Kidney (tissue), 14 donors: ENCODE results near the gene ATP8A2. TPM values are rescaled to one million over a fixed set of nuclear protein-coding genes. Genes with fewer than 3 reads are reported as not detected.
A peak's percentile ranks its signal among the peaks of the same experiment; 100 is the strongest.

Source experiments
- DNase-seq, 5 donors: peaks; one replicate each; pipeline ENCODE4 v3.0.0-alpha.2; 2013 to 2020
- FAIRE-seq: peaks from 2 replicates; lab custom pipeline; 2012; peaks lifted over from hg19 to GRCh38; lab: Jason Lieb, UNC
- H3K27ac ChIP-seq, 2 donors: one replicate each; pipeline ENCODE4 v1.7.0; 2013; ENCODE audit warnings: low read depth in 2 of 2, low read length in 2 of 2, inconsistent platforms in 1 of 2
- H3K27me3 ChIP-seq: one replicate; pipeline ENCODE4 v1.7.1; 2013; ENCODE audit warnings: low read length, inconsistent platforms; ENCODE audit not compliant: control insufficient read depth, insufficient read depth
- H3K36me3 ChIP-seq, 3 donors: one replicate each; pipeline versions ENCODE4 v1.7.0 to v1.7.1; 2013; ENCODE audit warnings: low read length in 3 of 3, control low read depth in 1 of 3, inconsistent platforms in 1 of 3; ENCODE audit not compliant: insufficient read depth in 3 of 3, control insufficient read depth in 2 of 3
- H3K4me1 ChIP-seq, 3 donors: one replicate each; pipeline versions ENCODE4 v1.7.0 to v1.7.1; 2013; ENCODE audit warnings: low read length in 3 of 3, inconsistent platforms in 1 of 3, low read depth in 1 of 3; ENCODE audit not compliant: control insufficient read depth in 2 of 3, insufficient read depth in 2 of 3
- H3K4me3 ChIP-seq, 3 donors: one replicate each; pipeline versions ENCODE4 v1.7.0 to v1.8.1; 2013; ENCODE audit warnings: low read length in 3 of 3, control low read depth in 1 of 3, inconsistent platforms in 1 of 3
- H3K9ac ChIP-seq, 3 donors: one replicate each; pipeline versions ENCODE4 v1.7.0 to v1.7.1; 2013; ENCODE audit warnings: low read length in 3 of 3, control low read depth in 1 of 3, inconsistent platforms in 1 of 3
- H3K9me3 ChIP-seq, 3 donors: one replicate each; pipeline versions ENCODE4 v1.7.0 to v1.7.1; 2013; ENCODE audit warnings: low read length in 3 of 3, control low read depth in 1 of 3, inconsistent platforms in 1 of 3; ENCODE audit not compliant: control insufficient read depth in 2 of 3, insufficient read depth in 1 of 3
- CTCF ChIP-seq: IDR thresholded peaks from 3 replicates; pipeline ENCODE4 v1.5.1; 2012; ENCODE audit warnings: mild to moderate bottlenecking, moderate library complexity, borderline replicate concordance; ENCODE audit not compliant: insufficient read depth; ENCODE audit errors: extremely low read depth
- intact Hi-C: fragments of 100-400 bp; cut with DNase I; formaldehyde crosslinking; loops from one replicate; pipeline ENCODE4 v1.11.1; 2022
- polyA plus RNA-seq: library from polyadenylated mRNA; stranded (reverse); fragments of 350-450 nt; fragmentation: Illumina TruSeq; extraction: RNeasy Lipid Tissue Mini Kit (QIAGEN cat#74804); gene quantifications from one replicate; pipeline ENCODE4 v1.2.3, GENCODE V29; 2014; ENCODE audit warnings: low read depth, low replicate concordance; ENCODE audit not compliant: insufficient read depth
- total RNA-seq: library from RNA; stranded (reverse); fragmentation: NEBNext Ultra II Directional; extraction: Animal tissue kit (Norgen Biotek cat#: 25700); gene quantifications from one replicate; pipeline ENCODE4 v1.2.1, GENCODE V29; 2021
- donor health status: control.
- donor health status: control.
- donor health status: control.
- donor health status: control.
- donor health status: control.
- donor health status: DM: yes; HTN: yes; CAD: no.
- donor health status: Normal renal cell carcinoma (clear cell type).

Gene ATP8A2
- total and polyA plus RNA-seq, 2 donors from 2014 or later, result 0.50 to 0.73 TPM

GRCh38 chr13:25330541-25330940 is 41.2 kb upstream of the ATP8A2 start:
- Histone ChIP-seq H3K27me3 (no peaks in the 10 kb centered on the region), H3K9ac (no peak overlapping the region), H3K9me3 (no peaks in the 10 kb centered on the region), H3K27ac (no peak overlapping the region), H3K4me1 (no peaks in the 10 kb centered on the region), H3K36me3 (peaks cover 11 to 60% (median 23%) of the 10 kb centered on the region in 3 donors), H3K4me3 (no peak overlapping the region)
- TF ChIP-seq CTCF, result no peak
- intact Hi-C loops, result no loop called here
- FAIRE-seq, result no peak
- DNase-seq, result no peak

GRCh38 chr13:25335856-25336255 is 35.9 kb upstream of the ATP8A2 start:
- H3K36me3 ChIP-seq, result peaks cover 7 to 35% (median 22%) of the 10 kb centered on the region in 3 donors
- no peaks in the 10 kb centered on the region for H3K27me3 ChIP-seq
- FAIRE-seq, result peak; percentile 8
- H3K9ac ChIP-seq, result no peak overlapping the region
- intact Hi-C loops, result no loop called here
- DNase-seq, result no peak
- H3K27ac ChIP-seq, result no peak overlapping the region
- H3K4me3 ChIP-seq, result no peak overlapping the region
- no peaks in the 10 kb centered on the region for H3K4me1 ChIP-seq
- no peaks in the 10 kb centered on the region for H3K9me3 ChIP-seq
- TF ChIP-seq CTCF, result no peak

GRCh38 chr13:25345576-25345975 is 26.2 kb upstream of the ATP8A2 start:
- no peaks in the 10 kb centered on the region for H3K27me3 ChIP-seq
- no peak overlapping the region for H3K9ac ChIP-seq
- TF ChIP-seq CTCF, result no peak
- FAIRE-seq (no peak), DNase-seq (no peak)
- H3K36me3 ChIP-seq, result peaks cover 0 to 5% (median 0%) of the 10 kb centered on the region in 3 donors
- no peak overlapping the region for H3K4me3 ChIP-seq
- H3K27ac ChIP-seq, result no peak overlapping the region
- H3K4me1 ChIP-seq, result no peaks in the 10 kb centered on the region
- intact Hi-C loops, result no loop called here
- H3K9me3 ChIP-seq, result no peaks in the 10 kb centered on the region

- TF ChIP-seq CTCF, result no peak
- Histone ChIP-seq H3K9ac (no peak overlapping the region), H3K4me1 (no peaks in the 10 kb centered on the region), H3K27ac (no peak overlapping the region), H3K9me3 (no peaks in the 10 kb centered on the region), H3K36me3 (no peaks in the 10 kb centered on the region), H3K27me3 (no peaks in the 10 kb centered on the region), H3K4me3 (no peak overlapping the region)
- FAIRE-seq (no peak), DNase-seq (no peak)
- intact Hi-C loops, result no loop called here
Observed at GRCh38 chr13:25347151-25347550, 24.6 kb upstream of the ATP8A2 start.
